Effector memory CD4-positive, alpha-beta T cell (primary cell): ENCODE data around the gene TUBGCP2.

Source experiments
- DNase-seq, 3 donors: peaks; one replicate each; pipeline ENCODE4 v3.0.0-alpha.2; 2020
- H3K27ac ChIP-seq: 2 replicates; pipeline ENCODE4 v1.7.0; 2013; ENCODE audit warnings: mild to moderate bottlenecking, low read length, moderate library complexity; ENCODE audit not compliant: insufficient read depth, poor library complexity, severe bottlenecking
- H3K27me3 ChIP-seq: replicated peaks from 2 replicates; pipeline ENCODE4 v1.7.0; 2013; ENCODE audit warnings: mild to moderate bottlenecking, low read length; ENCODE audit not compliant: insufficient read depth, control insufficient read depth, poor library complexity, severe bottlenecking
- H3K36me3 ChIP-seq: 2 replicates; pipeline ENCODE4 v1.7.0; 2013; ENCODE audit warnings: mild to moderate bottlenecking, low read length, moderate library complexity; ENCODE audit not compliant: control insufficient read depth, insufficient read depth
- H3K4me1 ChIP-seq: 2 replicates; pipeline ENCODE4 v1.7.0; 2013; ENCODE audit warnings: low read length, mild to moderate bottlenecking; ENCODE audit not compliant: control insufficient read depth, insufficient read depth, poor library complexity, severe bottlenecking
- H3K4me3 ChIP-seq: 2 replicates; pipeline ENCODE4 v1.7.0; 2013; ENCODE audit warnings: low read length, low read depth, mild to moderate bottlenecking; ENCODE audit not compliant: insufficient read depth, poor library complexity, severe bottlenecking
- H3K9me3 ChIP-seq: 2 replicates; pipeline ENCODE4 v1.7.0; 2013; ENCODE audit warnings: mild to moderate bottlenecking, low read length, moderate library complexity; ENCODE audit not compliant: control insufficient read depth

The TUBGCP2 gene

DNA sequence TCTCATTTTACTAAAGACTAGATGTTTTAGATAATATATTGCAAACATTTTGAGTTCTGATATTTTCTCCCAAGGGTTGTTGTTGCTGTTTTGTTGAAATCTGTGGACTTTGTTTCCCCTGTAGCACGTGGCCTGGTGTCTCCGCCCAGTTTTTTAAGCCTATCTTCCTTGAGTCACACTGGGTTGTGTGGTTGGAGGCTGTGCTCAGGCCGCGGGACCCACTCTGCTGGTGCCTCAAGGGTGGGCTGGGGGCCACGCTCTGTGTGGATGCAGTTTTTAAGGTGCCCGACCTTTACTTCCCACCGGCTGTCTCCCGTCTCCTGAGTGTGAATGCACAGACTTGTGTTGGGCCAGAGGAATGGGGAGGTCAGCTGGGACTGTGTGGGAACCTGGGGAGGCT is 34.3 kb upstream of the TUBGCP2 start:
- Histone ChIP-seq H3K27ac (no peak overlapping the region), H3K27me3 (peaks cover 30% of the 10 kb centered on the region), H3K4me3 (no peak overlapping the region), H3K9me3 (no peaks in the 10 kb centered on the region), H3K4me1 (no peaks in the 10 kb centered on the region), H3K36me3 (no peaks in the 10 kb centered on the region)
- no peak for DNase-seq

DNA sequence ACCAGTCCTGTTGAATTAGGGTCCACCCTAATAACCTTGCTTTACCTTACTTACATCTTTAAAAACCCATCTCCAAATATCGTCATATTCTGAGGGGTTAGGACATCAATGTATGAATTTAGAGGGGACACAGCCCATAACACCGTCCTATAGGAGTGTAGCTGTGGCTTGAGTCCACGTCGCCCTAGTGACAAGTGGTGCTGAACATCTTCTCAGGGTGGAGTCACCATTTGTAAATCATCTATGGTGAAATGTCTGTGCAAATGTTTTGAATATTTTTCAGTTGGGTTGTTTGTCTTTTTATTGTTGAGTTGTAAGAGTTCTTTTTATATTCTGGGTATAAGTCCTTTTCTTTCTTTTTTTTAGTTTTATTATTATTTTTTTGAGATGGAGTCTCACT is 33.3 kb upstream of the TUBGCP2 start:
- Histone ChIP-seq H3K9me3 (no peaks in the 10 kb centered on the region), H3K27ac (no peak overlapping the region), H3K4me3 (no peak overlapping the region), H3K36me3 (no peaks in the 10 kb centered on the region), H3K4me1 (peaks cover 8% of the 10 kb centered on the region), H3K27me3 (peaks cover 21% of the 10 kb centered on the region)
- no peak for DNase-seq

DNA sequence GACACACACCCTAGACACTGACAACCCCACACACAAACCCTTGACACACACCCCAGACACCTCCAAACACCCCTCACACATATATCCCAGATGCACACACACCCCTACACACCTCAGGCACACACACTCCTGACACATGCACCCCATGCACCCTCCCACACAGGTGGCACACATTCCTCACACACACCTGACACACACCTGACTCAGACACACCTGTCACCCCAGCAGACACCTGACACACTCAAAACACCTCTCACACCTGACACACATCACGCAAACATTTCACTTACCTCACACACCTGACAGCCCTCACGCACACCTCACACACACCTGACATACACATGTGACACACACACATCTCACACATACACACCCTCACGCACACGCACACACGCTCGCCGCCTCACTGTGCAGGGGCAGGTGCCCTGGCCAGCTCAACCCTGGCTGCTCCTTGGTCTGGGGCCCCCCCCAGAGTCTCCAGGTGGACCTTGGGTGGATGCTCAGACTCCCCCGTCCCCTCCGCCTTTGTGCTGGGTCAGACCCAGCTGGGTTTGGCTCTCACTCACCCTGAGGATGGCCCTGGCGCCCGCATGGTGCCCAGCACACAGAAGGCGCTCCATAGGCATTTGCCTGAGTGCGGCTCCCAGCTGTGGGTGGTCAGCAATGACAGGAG is 31.2 kb upstream of the TUBGCP2 start:
- Histone ChIP-seq H3K27me3 (peaks cover 13% of the 10 kb centered on the region), H3K4me1 (peaks cover 28% of the 10 kb centered on the region), H3K36me3 (no peaks in the 10 kb centered on the region), H3K27ac (no peak overlapping the region), H3K9me3 (no peaks in the 10 kb centered on the region), H3K4me3 (no peak overlapping the region)
- DNase-seq = no peak

DNA sequence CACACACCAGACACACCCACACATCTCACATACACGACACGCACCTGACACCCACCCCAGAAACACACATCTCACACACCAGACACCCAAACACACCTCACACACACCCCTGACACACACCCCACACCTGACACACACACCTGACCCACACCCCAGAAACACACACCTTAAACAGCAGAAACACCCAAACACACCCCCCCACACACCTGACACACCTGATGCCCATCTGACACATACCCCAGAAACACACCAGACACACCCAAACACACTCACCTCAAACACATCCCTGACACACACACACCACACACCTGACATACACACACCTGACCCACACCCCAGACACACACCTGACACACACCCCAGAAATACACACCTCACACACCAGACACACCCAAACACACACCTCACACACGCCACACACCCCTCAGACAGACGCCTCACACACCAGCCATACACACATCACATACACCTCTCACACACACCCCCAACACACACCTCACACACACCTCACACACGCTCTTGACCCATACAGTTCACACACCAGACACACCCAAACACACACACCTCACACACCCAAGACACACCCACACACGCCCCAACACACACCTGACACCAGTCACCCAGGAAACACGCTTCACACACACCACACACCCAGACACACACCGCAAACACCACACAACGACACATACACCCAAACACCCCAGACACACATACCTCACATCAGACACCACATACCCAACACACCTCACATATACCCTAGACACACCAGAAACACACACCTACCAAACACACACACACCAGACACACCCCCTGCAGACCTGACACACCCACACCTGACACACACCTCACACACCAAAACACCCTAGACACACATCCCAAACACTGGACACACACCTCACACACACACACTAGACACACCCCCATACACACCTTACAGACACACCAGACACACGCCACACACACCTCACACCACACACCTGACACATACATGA is 29.7 kb upstream of the TUBGCP2 start:
- H3K27me3 ChIP-seq = peaks cover 2% of the 10 kb centered on the region
- DNase-seq = no peak

DNA sequence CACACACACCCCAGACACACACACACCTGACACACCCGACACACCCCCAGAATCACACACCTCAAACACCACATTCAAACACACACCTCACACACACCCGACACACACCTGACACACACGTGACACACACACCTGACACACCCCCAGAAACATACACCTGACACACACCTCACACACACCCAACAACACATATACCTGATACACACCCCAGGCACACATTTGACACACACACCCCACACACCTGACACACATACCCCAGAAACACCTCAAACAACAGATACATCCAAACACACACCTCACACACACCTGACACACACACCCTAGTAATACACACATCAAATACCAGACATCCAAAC is 28.7 kb upstream of the TUBGCP2 start:
- H3K36me3 ChIP-seq = no peaks in the 10 kb centered on the region
- no peak overlapping the region for H3K27ac ChIP-seq
- DNase-seq = no peak
- peak overlapping the region; percentile 24 for H3K4me3 ChIP-seq
- H3K27me3 ChIP-seq = no peaks in the 10 kb centered on the region
- peaks cover 28% of the 10 kb centered on the region for H3K4me1 ChIP-seq
- no peaks in the 10 kb centered on the region for H3K9me3 ChIP-seq

More for the DNA sequence above, 29.7 kb upstream of the TUBGCP2 start:
- Histone ChIP-seq H3K4me3 (no peak overlapping the region), H3K36me3 (no peaks in the 10 kb centered on the region), H3K9me3 (no peaks in the 10 kb centered on the region), H3K27ac (no peak overlapping the region), H3K4me1 (peaks cover 28% of the 10 kb centered on the region)

DNA sequence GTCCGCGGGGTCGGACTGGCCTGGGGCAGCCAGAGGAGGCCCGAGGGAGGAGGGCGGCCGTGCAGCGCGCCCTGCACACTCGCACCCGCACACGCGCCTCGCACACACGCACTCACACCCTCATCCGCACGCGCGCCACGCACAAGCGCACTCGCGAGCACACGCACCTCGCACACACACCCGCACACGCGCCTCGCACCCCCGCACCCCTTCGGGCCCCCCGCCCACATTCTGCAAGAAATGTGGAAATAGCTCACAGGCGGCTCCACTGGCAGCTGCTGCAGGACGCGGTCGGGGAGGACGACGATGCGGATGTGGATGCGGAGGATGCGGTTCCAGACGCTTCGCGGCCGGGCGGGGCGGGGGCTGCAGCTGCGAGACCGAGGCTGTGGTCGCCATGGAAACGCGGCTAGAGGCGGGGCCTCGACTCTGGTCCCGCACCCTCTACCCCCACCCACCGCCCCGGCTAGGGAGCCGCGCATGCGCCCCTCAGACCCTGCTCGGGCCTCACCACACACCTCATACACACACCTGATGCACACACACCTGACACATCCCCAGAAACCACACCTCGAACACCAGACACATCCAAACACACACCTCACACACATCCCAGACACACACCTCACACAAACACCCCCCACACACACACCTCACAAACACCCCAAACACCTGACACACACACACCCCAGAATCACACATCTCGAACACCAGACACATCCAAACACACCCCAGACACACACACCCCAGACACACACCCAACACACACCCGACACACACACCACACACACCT is 28.1 kb upstream of the TUBGCP2 start, which contains the start of gene CALY:
TSS of gene CALY (minus strand) at position 320 of the 793 bp plus-strand sequence. CDS start 7,907 bp downstream, outside the sequence.
- Histone ChIP-seq H3K9me3 (no peaks in the 10 kb centered on the region), H3K4me3 (peak within 1 kb of the TSS; percentile 57), H3K4me1 (peaks cover 28% of the 10 kb centered on the region), H3K27ac (peak within 1 kb of the TSS; percentile 71), H3K36me3 (no peaks in the 10 kb centered on the region), H3K27me3 (no peaks in the 10 kb centered on the region)
- DNase-seq = peak; percentile 85 to 94 (median 87)

DNA sequence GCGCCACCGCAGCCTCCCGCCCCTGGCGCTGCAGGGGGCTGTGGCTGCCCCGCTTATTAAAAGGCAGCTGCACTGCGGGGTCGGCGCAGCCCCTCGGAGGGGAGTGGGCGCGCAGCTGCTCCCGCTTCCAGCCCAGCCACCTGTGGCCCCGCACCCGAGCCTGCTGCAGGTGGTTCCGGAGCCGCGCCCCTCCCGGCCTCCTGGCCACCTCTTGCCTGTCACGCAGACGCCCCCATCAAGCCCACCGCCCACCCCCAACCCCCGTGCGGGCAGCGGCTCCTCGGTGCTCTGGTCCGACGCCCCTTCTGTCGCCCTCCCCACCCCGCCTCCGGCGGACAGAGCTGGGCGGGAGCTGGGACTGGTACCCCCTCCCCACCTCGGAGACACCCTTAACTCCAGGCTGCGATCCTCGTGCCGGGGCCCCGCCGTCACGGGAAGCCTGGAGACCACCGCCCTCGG is 27.5 kb upstream of the TUBGCP2 start:
- H3K27me3 ChIP-seq = no peaks in the 10 kb centered on the region
- DNase-seq = no peak
- H3K27ac ChIP-seq = peak overlapping the region; percentile 71
- no peaks in the 10 kb centered on the region for H3K9me3 ChIP-seq
- H3K4me3 ChIP-seq = peak overlapping the region; percentile 57
- H3K36me3 ChIP-seq = no peaks in the 10 kb centered on the region
- H3K4me1 ChIP-seq = peaks cover 28% of the 10 kb centered on the region

DNA sequence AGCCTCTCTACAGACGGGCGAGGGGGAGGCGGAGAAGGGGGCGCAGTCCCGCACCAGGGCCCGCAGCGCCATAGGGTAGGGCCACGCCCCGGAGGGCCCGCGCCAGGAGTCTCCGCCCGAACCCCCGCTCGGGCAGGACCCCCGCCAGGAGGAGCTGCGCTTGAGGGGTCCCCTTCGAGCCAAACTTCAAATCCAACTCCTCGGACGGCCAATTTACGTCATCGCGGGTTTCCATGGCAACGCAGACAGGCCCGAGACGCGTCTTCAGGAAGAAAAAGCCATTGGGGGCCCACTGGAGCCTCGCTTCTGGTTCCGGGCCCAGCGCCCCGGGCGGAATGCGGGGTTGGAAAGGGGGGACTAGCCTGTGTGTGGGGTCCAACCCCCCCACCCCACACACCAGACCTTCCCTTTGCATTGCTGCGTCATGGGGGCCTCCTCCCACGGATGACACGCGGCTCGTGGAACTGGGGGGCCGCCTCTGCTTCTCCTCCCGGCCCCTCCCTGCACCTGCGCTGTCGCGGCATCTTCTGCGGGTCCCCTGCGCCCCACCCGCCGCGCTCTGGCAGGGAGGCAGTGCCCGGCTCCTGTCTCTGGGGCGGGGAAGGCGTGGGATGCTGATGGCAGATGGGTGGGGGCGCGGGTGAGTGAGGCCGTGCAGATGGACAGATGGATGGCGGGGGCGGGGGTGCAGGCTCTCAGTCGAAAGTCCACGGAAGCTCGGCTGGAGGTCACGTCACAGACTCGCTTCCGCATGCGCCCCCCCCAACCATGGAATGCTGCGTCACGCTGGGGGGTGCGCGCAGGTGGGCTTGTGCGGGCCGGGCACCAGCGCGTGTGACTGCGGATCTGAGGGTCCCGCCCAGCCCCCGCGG is 26.8 kb upstream of the TUBGCP2 start:
- H3K4me3 ChIP-seq = peak overlapping the region; percentile 57
- no peaks in the 10 kb centered on the region for H3K9me3 ChIP-seq
- no peaks in the 10 kb centered on the region for H3K36me3 ChIP-seq
- H3K27me3 ChIP-seq = no peaks in the 10 kb centered on the region
- H3K27ac ChIP-seq = peak overlapping the region; percentile 71
- peak; percentile 79 to 87 (median 82) for DNase-seq
- peaks cover 28% of the 10 kb centered on the region for H3K4me1 ChIP-seq
